Glutamatergic neuron (in vitro differentiated cells): ENCODE measurements around the gene NR3C2. TPM values are rescaled to one million over a fixed set of nuclear protein-coding genes. Genes with fewer than 3 reads are reported as not detected.

Source experiments
- DNase-seq: peaks from one replicate; pipeline ENCODE4 v3.0.0; 2022
- H3K27ac Mint-ChIP-seq: one replicate; pipeline ENCODE4 v1.8.0; 2020; ENCODE audit warnings: mild to moderate bottlenecking, mixed read lengths, inconsistent platforms; ENCODE audit not compliant: unreplicated experiment
- H3K27me3 Mint-ChIP-seq: one replicate; pipeline ENCODE4 v1.8.0; 2020; ENCODE audit warnings: mild to moderate bottlenecking, moderate library complexity, mixed read lengths, inconsistent platforms; ENCODE audit not compliant: unreplicated experiment
- H3K36me3 Mint-ChIP-seq: one replicate; pipeline ENCODE4 v1.8.0; 2020; ENCODE audit warnings: mild to moderate bottlenecking, mixed read lengths, inconsistent platforms; ENCODE audit not compliant: unreplicated experiment
- H3K4me1 Mint-ChIP-seq: one replicate; pipeline ENCODE4 v1.8.0; 2020; ENCODE audit warnings: mild to moderate bottlenecking, low read depth, mixed read lengths, inconsistent platforms; ENCODE audit not compliant: unreplicated experiment
- H3K4me3 Mint-ChIP-seq: one replicate; pipeline ENCODE4 v1.8.0; 2020; ENCODE audit warnings: mild to moderate bottlenecking, mixed read lengths, inconsistent platforms; ENCODE audit not compliant: unreplicated experiment
- H3K9me3 Mint-ChIP-seq: one replicate; pipeline ENCODE4 v1.8.0; 2020; ENCODE audit warnings: mild to moderate bottlenecking, moderate library complexity, mixed read lengths, inconsistent platforms; ENCODE audit not compliant: unreplicated experiment
- CTCF ChIP-seq: fragments of 200-600 bp; sonication (generic); IDR thresholded peaks from one replicate; pipeline ENCODE4 v1.5.0; 2021; ENCODE audit not compliant: partially characterized antibody, unreplicated experiment
- total RNA-seq: library from RNA; stranded (reverse); fragmentation: NEBNext Ultra II Directional; extraction: Animal tissue kit (Norgen Biotek cat#: 25700); gene quantifications from one replicate; pipeline ENCODE4 v1.2.1, GENCODE V29; 2021; ENCODE audit not compliant: unreplicated experiment

The NR3C2 gene
- total RNA-seq, 1 donor from 2014 or later = 0.29 TPM

GRCh38 chr4:148173397-148174017 lies 268.7 kb downstream of the NR3C2 start:
- Mint-ChIP-seq H3K4me3 (no peak overlapping the region), H3K36me3 (no peaks in the 10 kb centered on the region)
- no peak for DNase-seq

GRCh38 chr4:148171596-148171995 lies 270.6 kb downstream of the NR3C2 start:
- no peak for DNase-seq
- Mint-ChIP-seq H3K4me1 (no peaks in the 10 kb centered on the region), H3K4me3 (no peak overlapping the region), H3K27me3 (peaks cover 2% of the 10 kb centered on the region), H3K27ac (no peak overlapping the region), H3K9me3 (no peaks in the 10 kb centered on the region), H3K36me3 (no peaks in the 10 kb centered on the region)
- TF ChIP-seq CTCF = no peak

More at GRCh38 chr4:148173397-148174017, 268.7 kb downstream of the NR3C2 start:
- TF ChIP-seq CTCF = no peak
- peaks cover 2% of the 10 kb centered on the region for H3K27me3 Mint-ChIP-seq
- no peaks in the 10 kb centered on the region for H3K4me1 Mint-ChIP-seq
- no peaks in the 10 kb centered on the region for H3K9me3 Mint-ChIP-seq
- no peak overlapping the region for H3K27ac Mint-ChIP-seq

GRCh38 chr4:148170408-148171365 lies 271.5 kb downstream of the NR3C2 start:
- Mint-ChIP-seq H3K9me3 (no peaks in the 10 kb centered on the region), H3K4me3 (no peak overlapping the region), H3K36me3 (no peaks in the 10 kb centered on the region), H3K27ac (no peak overlapping the region), H3K4me1 (no peaks in the 10 kb centered on the region), H3K27me3 (peaks cover 2% of the 10 kb centered on the region)
- no peak for DNase-seq
- no peak for TF ChIP-seq CTCF

GRCh38 chr4:148166132-148166591 lies 276.1 kb downstream of the NR3C2 start:
- Mint-ChIP-seq H3K4me3 (no peak overlapping the region), H3K36me3 (no peaks in the 10 kb centered on the region), H3K27ac (no peak overlapping the region), H3K27me3 (no peaks in the 10 kb centered on the region), H3K4me1 (no peaks in the 10 kb centered on the region), H3K9me3 (no peaks in the 10 kb centered on the region)
- no peak for TF ChIP-seq CTCF
- DNase-seq = no peak

- Mint-ChIP-seq H3K9me3 (no peaks in the 10 kb centered on the region), H3K4me3 (no peak overlapping the region), H3K27me3 (no peaks in the 10 kb centered on the region), H3K27ac (no peak overlapping the region), H3K4me1 (no peaks in the 10 kb centered on the region), H3K36me3 (no peaks in the 10 kb centered on the region)
- no peak for DNase-seq
- no peak for TF ChIP-seq CTCF
Measured at GRCh38 chr4:148164557-148164956, 277.7 kb downstream of the NR3C2 start.
